Activated naive CD8-positive, alpha-beta T cell treated with anti-CD3 and anti-CD28 coated beads, Interleukin-2, amount 10 ng/mL, durations not matched to agents 7 days and 5 days (primary cell): ENCODE data around the gene SDK2. TPM values are rescaled to one million over a fixed set of nuclear protein-coding genes. Genes with fewer than 3 reads are reported as not detected.
A peak's percentile ranks its signal among the peaks of the same experiment; 100 is the strongest.

Source experiments
- ATAC-seq: fragments of 150-1000 bp; cut with Tn5 transposase; one replicate; pipeline ENCODE4 v1.10.0; 2021; ENCODE audit warnings: low read depth, moderate library complexity
- POLR2A ChIA-PET: fragments of 350-600 bp; sonication (Branson Sonifier 250); formaldehyde crosslinking; loops from one replicate; lab custom pipeline; 2021; ENCODE audit warnings: antibody characterized with exemption; lab: Charles Lee
- DNase-seq: peaks from one replicate; pipeline ENCODE4 v3.0.0; 2021
- H3K27ac Mint-ChIP-seq: one replicate; pipeline ENCODE4 v1.8.0; 2022; ENCODE audit warnings: mild to moderate bottlenecking, mixed read lengths
- H3K27me3 Mint-ChIP-seq: one replicate; pipeline ENCODE4 v1.8.0; 2022; ENCODE audit warnings: mild to moderate bottlenecking, moderate library complexity, mixed read lengths
- H3K36me3 Mint-ChIP-seq: one replicate; pipeline ENCODE4 v1.8.0; 2021; ENCODE audit warnings: mild to moderate bottlenecking, mixed read lengths
- H3K4me1 Mint-ChIP-seq: one replicate; pipeline ENCODE4 v1.8.0; 2021; ENCODE audit warnings: mixed read lengths
- H3K4me3 Mint-ChIP-seq: one replicate; pipeline ENCODE4 v1.8.0; 2022; ENCODE audit warnings: mild to moderate bottlenecking, moderate library complexity, mixed read lengths
- H3K9me3 Mint-ChIP-seq: one replicate; pipeline ENCODE4 v1.8.0; 2021; ENCODE audit warnings: mixed read lengths
- total RNA-seq, 2 experiments: library from RNA; stranded (reverse); gene quantifications; one replicate each; pipeline ENCODE4 v1.2.3, GENCODE V29; 2021

The SDK2 gene
- total RNA-seq, 2 experiments from 2014 or later, result 29.3 to 31.1 TPM

- POLR2A ChIA-PET, result no interaction called here
- no peak for DNase-seq
- Mint-ChIP-seq H3K9me3 (no peaks in the 10 kb centered on the region), H3K36me3 (peaks cover 4% of the 10 kb centered on the region), H3K27me3 (no peaks in the 10 kb centered on the region), H3K4me3 (no peak overlapping the region), H3K27ac (no peak overlapping the region), H3K4me1 (peaks cover 5% of the 10 kb centered on the region)
- no peak for ATAC-seq
Observed at GRCh38 chr17:73439597-73439996, 204.6 kb downstream of the SDK2 start.

GRCh38 chr17:73437826-73438225, 206.4 kb downstream of the SDK2 start:
- Mint-ChIP-seq H3K27ac (no peak overlapping the region), H3K4me3 (no peak overlapping the region), H3K4me1 (peaks cover 5% of the 10 kb centered on the region), H3K27me3 (no peaks in the 10 kb centered on the region), H3K9me3 (no peaks in the 10 kb centered on the region), H3K36me3 (peaks cover 2% of the 10 kb centered on the region)
- POLR2A ChIA-PET, result interaction anchor here (0.8 kb wide), 1 partner anchor 15 kb away, joined by 3 read pairs; no protein-coding TSS in a partner anchor
- DNase-seq (no peak), ATAC-seq (no peak)

- no peak for DNase-seq
- H3K27ac Mint-ChIP-seq, result no peak overlapping the region
- peaks cover 5% of the 10 kb centered on the region for H3K4me1 Mint-ChIP-seq
- no peaks in the 10 kb centered on the region for H3K9me3 Mint-ChIP-seq
- no peak overlapping the region for H3K4me3 Mint-ChIP-seq
- peaks cover 3% of the 10 kb centered on the region for H3K36me3 Mint-ChIP-seq
- POLR2A ChIA-PET, result no interaction called here
- no peaks in the 10 kb centered on the region for H3K27me3 Mint-ChIP-seq
- ATAC-seq, result no peak
Observed at GRCh38 chr17:73436954-73437353, 207.3 kb downstream of the SDK2 start.

- H3K27me3 Mint-ChIP-seq, result no peaks in the 10 kb centered on the region
- POLR2A ChIA-PET, result interaction anchor here (0.5 kb wide), 1 partner anchor 12 kb away, joined by 3 read pairs; no protein-coding TSS in a partner anchor
- no peak overlapping the region for H3K4me3 Mint-ChIP-seq
- peaks cover 3% of the 10 kb centered on the region for H3K36me3 Mint-ChIP-seq
- no peaks in the 10 kb centered on the region for H3K9me3 Mint-ChIP-seq
- DNase-seq (no peak), ATAC-seq (no peak)
- peaks cover 10% of the 10 kb centered on the region for H3K4me1 Mint-ChIP-seq
- no peak overlapping the region for H3K27ac Mint-ChIP-seq
Observed at GRCh38 chr17:73435412-73435811, 208.8 kb downstream of the SDK2 start.

GRCh38 chr17:73434154-73434553, 210.1 kb downstream of the SDK2 start:
- DNase-seq (no peak), ATAC-seq (no peak)
- H3K4me1 Mint-ChIP-seq, result peaks cover 14% of the 10 kb centered on the region
- no peaks in the 10 kb centered on the region for H3K9me3 Mint-ChIP-seq
- no peak overlapping the region for H3K4me3 Mint-ChIP-seq
- H3K27ac Mint-ChIP-seq, result no peak overlapping the region
- peaks cover 7% of the 10 kb centered on the region for H3K36me3 Mint-ChIP-seq
- POLR2A ChIA-PET, result no interaction called here
- H3K27me3 Mint-ChIP-seq, result no peaks in the 10 kb centered on the region

GRCh38 chr17:73433501-73433900, 210.7 kb downstream of the SDK2 start:
- POLR2A ChIA-PET, result no interaction called here
- Mint-ChIP-seq H3K36me3 (peaks cover 7% of the 10 kb centered on the region), H3K4me1 (peaks cover 14% of the 10 kb centered on the region), H3K27me3 (no peaks in the 10 kb centered on the region), H3K27ac (no peak overlapping the region), H3K4me3 (no peak overlapping the region), H3K9me3 (no peaks in the 10 kb centered on the region)
- ATAC-seq (no peak), DNase-seq (no peak)

GRCh38 chr17:73432624-73433190, 211.5 kb downstream of the SDK2 start:
- peaks cover 11% of the 10 kb centered on the region for H3K4me1 Mint-ChIP-seq
- POLR2A ChIA-PET, result interaction anchor here (0.6 to 1.0 kb wide), 2 partner anchors 11 to 1294 kb away, joined by 4 read pairs; no protein-coding TSS in a partner anchor
- no peaks in the 10 kb centered on the region for H3K27me3 Mint-ChIP-seq
- peaks cover 7% of the 10 kb centered on the region for H3K36me3 Mint-ChIP-seq
- H3K9me3 Mint-ChIP-seq, result no peaks in the 10 kb centered on the region
- no peak for DNase-seq
- no peak overlapping the region for H3K4me3 Mint-ChIP-seq
- ATAC-seq, result no peak
- H3K27ac Mint-ChIP-seq, result no peak overlapping the region

- no peak for ATAC-seq
- Mint-ChIP-seq H3K9me3 (no peaks in the 10 kb centered on the region), H3K36me3 (peaks cover 7% of the 10 kb centered on the region), H3K27ac (peak overlapping the region; percentile 64), H3K4me1 (peaks cover 11% of the 10 kb centered on the region), H3K27me3 (no peaks in the 10 kb centered on the region), H3K4me3 (no peak overlapping the region)
- POLR2A ChIA-PET, result interaction anchor here (0.6 to 1.0 kb wide), 2 partner anchors 10 to 1295 kb away, joined by 4 read pairs; no protein-coding TSS in a partner anchor
- no peak for DNase-seq
Observed at GRCh38 chr17:73431401-73432205, 212.6 kb downstream of the SDK2 start.

GRCh38 chr17:73430848-73431247, 213.4 kb downstream of the SDK2 start:
- H3K9me3 Mint-ChIP-seq, result no peaks in the 10 kb centered on the region
- ATAC-seq, result peak; percentile 29
- H3K27me3 Mint-ChIP-seq, result no peaks in the 10 kb centered on the region
- peaks cover 7% of the 10 kb centered on the region for H3K36me3 Mint-ChIP-seq
- POLR2A ChIA-PET, result no interaction called here
- H3K4me3 Mint-ChIP-seq, result no peak overlapping the region
- peaks cover 11% of the 10 kb centered on the region for H3K4me1 Mint-ChIP-seq
- H3K27ac Mint-ChIP-seq, result peak overlapping the region; percentile 64
- no peak for DNase-seq

GRCh38 chr17:73430165-73430680, 214.0 kb downstream of the SDK2 start:
- H3K27me3 Mint-ChIP-seq, result no peaks in the 10 kb centered on the region
- H3K9me3 Mint-ChIP-seq, result no peaks in the 10 kb centered on the region
- POLR2A ChIA-PET, result no interaction called here
- H3K4me3 Mint-ChIP-seq, result no peak overlapping the region
- ATAC-seq (no peak), DNase-seq (no peak)
- peak overlapping the region; percentile 48 for H3K27ac Mint-ChIP-seq
- peaks cover 11% of the 10 kb centered on the region for H3K4me1 Mint-ChIP-seq
- H3K36me3 Mint-ChIP-seq, result peaks cover 7% of the 10 kb centered on the region

- Mint-ChIP-seq H3K9me3 (no peaks in the 10 kb centered on the region), H3K36me3 (peaks cover 7% of the 10 kb centered on the region), H3K27ac (peak overlapping the region; percentile 60), H3K4me1 (peaks cover 11% of the 10 kb centered on the region), H3K27me3 (no peaks in the 10 kb centered on the region), H3K4me3 (no peak overlapping the region)
- ATAC-seq (peak; percentile 95), DNase-seq (peak; percentile 91)
- POLR2A ChIA-PET, result no interaction called here
Observed at GRCh38 chr17:73429440-73430164, 214.6 kb downstream of the SDK2 start.

GRCh38 chr17:73427198-73427597, 217.0 kb downstream of the SDK2 start:
- peaks cover 11% of the 10 kb centered on the region for H3K4me1 Mint-ChIP-seq
- no peak for DNase-seq
- no peaks in the 10 kb centered on the region for H3K9me3 Mint-ChIP-seq
- H3K27me3 Mint-ChIP-seq, result no peaks in the 10 kb centered on the region
- no peak for ATAC-seq
- peaks cover 5% of the 10 kb centered on the region for H3K36me3 Mint-ChIP-seq
- H3K27ac Mint-ChIP-seq, result no peak overlapping the region
- POLR2A ChIA-PET, result no interaction called here
- H3K4me3 Mint-ChIP-seq, result no peak overlapping the region

GRCh38 chr17:73424571-73424970, 219.7 kb downstream of the SDK2 start:
- no peak overlapping the region for H3K27ac Mint-ChIP-seq
- peaks cover 9% of the 10 kb centered on the region for H3K36me3 Mint-ChIP-seq
- no peaks in the 10 kb centered on the region for H3K9me3 Mint-ChIP-seq
- POLR2A ChIA-PET, result interaction anchor here (0.6 kb wide), 1 partner anchor 62 kb away, joined by 3 read pairs; no protein-coding TSS in a partner anchor
- peaks cover 3% of the 10 kb centered on the region for H3K4me1 Mint-ChIP-seq
- H3K27me3 Mint-ChIP-seq, result no peaks in the 10 kb centered on the region
- no peak for DNase-seq
- no peak for ATAC-seq
- no peak overlapping the region for H3K4me3 Mint-ChIP-seq
